ENCODE data around the gene RBFOX1. TPM values are rescaled to one million over a fixed set of nuclear protein-coding genes. Genes with fewer than 3 reads are reported as not detected.
"Not testable (repeated sequence)": the region's sequence is repeated elsewhere in the genome, so short reads cannot be mapped to it uniquely, and the experiment has no call there.

The RBFOX1 gene
- total RNA-seq, 4 donors from 2014 or later: 0.08 to 0.32 TPM; not detected in 2

DNA sequence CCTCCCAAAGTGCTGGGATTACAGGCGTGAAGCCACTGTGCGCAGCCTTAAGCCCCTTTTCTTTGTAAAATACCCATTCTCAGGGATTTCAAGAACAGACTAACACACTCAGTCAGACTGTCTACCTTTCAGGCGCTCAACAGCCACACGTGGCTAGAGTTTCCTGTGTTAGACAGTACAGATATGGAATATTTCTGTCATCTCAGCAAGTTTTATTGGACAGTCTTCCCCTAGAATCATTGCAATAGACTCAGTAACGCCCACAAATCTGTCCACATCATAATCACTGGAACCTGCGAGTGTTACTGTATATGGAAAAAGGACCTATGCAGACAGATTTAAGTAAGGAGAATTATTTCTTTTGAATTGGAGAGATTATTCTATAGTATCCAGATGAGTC, 160.5 kb downstream of the RBFOX1 start:
- H3K36me3 ChIP-seq: no peaks in the 10 kb centered on the region
- no peak overlapping the region for H3K27ac ChIP-seq
- H3K4me1 ChIP-seq: no peaks in the 10 kb centered on the region
- WGBS: 86% methylated on average over 6 of the region's 6 CpGs
- TF ChIP-seq, protein P1, sequence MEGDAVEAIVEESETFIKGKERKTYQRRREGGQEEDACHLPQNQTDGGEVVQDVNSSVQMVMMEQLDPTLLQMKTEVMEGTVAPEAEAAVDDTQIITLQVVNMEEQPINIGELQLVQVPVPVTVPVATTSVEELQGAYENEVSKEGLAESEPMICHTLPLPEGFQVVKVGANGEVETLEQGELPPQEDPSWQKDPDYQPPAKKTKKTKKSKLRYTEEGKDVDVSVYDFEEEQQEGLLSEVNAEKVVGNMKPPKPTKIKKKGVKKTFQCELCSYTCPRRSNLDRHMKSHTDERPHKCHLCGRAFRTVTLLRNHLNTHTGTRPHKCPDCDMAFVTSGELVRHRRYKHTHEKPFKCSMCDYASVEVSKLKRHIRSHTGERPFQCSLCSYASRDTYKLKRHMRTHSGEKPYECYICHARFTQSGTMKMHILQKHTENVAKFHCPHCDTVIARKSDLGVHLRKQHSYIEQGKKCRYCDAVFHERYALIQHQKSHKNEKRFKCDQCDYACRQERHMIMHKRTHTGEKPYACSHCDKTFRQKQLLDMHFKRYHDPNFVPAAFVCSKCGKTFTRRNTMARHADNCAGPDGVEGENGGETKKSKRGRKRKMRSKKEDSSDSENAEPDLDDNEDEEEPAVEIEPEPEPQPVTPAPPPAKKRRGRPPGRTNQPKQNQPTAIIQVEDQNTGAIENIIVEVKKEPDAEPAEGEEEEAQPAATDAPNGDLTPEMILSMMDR (IDR thresholded peaks at IDR 0.05): no peak
- no peak for TF ChIP-seq POLR2A (IDR thresholded peaks at IDR 0.05)
- TF ChIP-seq EP300 (IDR thresholded peaks at IDR 0.05): no peak
- no peak for TF ChIP-seq POLR2AphosphoS5 (IDR thresholded peaks at IDR 0.05)
- no peak for DNase-seq (ENCODE audit: low spot score in 2 of 2)
- no peaks in the 10 kb centered on the region for H3K9me3 ChIP-seq
- H3K4me3 ChIP-seq: no peak overlapping the region
- H3K27me3 ChIP-seq: no peaks in the 10 kb centered on the region

DNA sequence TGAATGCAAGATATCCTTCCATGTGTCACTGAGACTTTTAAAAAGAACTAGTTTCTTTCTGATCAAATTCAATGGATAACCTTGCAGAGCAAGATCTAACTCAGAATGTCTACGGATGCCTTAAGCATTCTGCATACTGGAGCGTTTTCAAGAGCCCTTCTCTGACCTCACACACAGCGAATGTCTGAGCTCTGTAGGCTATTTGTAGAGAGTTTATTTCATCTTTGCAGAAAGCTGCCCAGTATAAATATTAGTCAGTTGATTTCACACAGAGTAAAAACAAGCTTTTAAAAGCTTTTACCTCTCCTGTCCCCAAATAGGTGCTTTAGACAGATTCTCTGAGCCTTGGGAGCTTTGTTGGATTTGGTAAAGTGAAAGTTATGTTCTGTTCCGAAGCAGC, 165.0 kb downstream of the RBFOX1 start:
- DNase-seq (ENCODE audit: low spot score in 2 of 2): no peak
- Histone ChIP-seq H3K27me3 (no peaks in the 10 kb centered on the region), H3K27ac (no peak overlapping the region), H3K9me3 (no peaks in the 10 kb centered on the region), H3K4me1 (no peaks in the 10 kb centered on the region), H3K4me3 (no peak overlapping the region), H3K36me3 (no peaks in the 10 kb centered on the region)
- TF ChIP-seq, protein P1 (IDR thresholded peaks at IDR 0.05): no peak
- no peak for TF ChIP-seq POLR2AphosphoS5 (IDR thresholded peaks at IDR 0.05)
- TF ChIP-seq POLR2A (IDR thresholded peaks at IDR 0.05): no peak
- TF ChIP-seq EP300 (IDR thresholded peaks at IDR 0.05): no peak
- 76% methylated on average over 4 of the region's 4 CpGs for WGBS

DNA sequence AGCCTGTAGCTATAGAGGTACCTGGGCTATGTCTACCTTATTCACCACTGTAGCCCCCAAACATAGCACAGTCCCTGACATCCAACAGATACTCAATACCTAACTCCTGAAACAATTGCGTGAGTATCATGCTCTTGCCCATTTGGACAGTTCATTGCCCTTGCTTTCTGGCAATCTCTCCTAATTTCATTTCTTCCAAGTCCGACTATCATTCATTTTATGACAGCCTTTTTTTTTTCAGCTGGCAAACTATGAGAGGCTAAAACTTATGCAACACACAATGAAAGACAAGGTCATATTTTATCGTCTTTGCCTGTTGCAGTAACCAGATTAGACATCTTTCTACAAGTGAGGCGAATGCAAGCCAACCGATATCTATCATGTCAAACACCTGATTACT, 169.2 kb downstream of the RBFOX1 start:
- Histone ChIP-seq H3K36me3 (no peaks in the 10 kb centered on the region), H3K27me3 (no peaks in the 10 kb centered on the region), H3K4me3 (no peak overlapping the region), H3K4me1 (no peaks in the 10 kb centered on the region), H3K9me3 (no peaks in the 10 kb centered on the region), H3K27ac (no peak overlapping the region)
- 79% methylated on average over 5 of the region's 5 CpGs for WGBS
- TF ChIP-seq, protein P1 (IDR thresholded peaks at IDR 0.05): no peak
- no peak for DNase-seq (ENCODE audit: low spot score in 2 of 2)

GRCh38 chr16:7502591-7503157, 170.0 kb downstream of the RBFOX1 start:
- not testable (repeated sequence) for H3K9me3 ChIP-seq; H3K27me3 ChIP-seq; DNase-seq (ENCODE audit: low spot score in 2 of 2); H3K36me3 ChIP-seq; H3K4me3 ChIP-seq; H3K27ac ChIP-seq; H3K4me1 ChIP-seq
- 88% methylated on average over 4 of the region's 4 CpGs for WGBS

DNA sequence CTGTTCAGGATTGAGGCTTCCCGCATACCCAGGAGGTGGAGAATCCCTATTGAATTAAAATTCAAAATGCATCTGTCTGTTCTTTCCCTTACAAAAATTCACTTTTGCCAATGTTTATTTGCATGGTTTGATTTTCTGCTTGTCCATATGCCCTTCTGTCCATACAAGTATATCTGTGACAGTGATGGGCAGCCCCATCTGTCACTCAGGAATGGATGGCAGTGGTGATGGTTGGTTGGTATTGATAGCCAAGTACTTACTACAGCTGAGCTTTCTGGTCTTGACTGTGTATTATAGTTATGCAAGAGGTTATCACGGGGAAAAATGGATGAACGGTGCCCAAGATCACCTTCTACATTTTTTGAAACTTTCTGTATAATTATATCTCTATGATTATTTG, 171.0 kb downstream of the RBFOX1 start:
- TF ChIP-seq POLR2A (IDR thresholded peaks at IDR 0.05): no peak
- TF ChIP-seq, protein P1 (IDR thresholded peaks at IDR 0.05): no peak
- no peak for TF ChIP-seq POLR2AphosphoS5 (IDR thresholded peaks at IDR 0.05)
- no peak for TF ChIP-seq EP300 (IDR thresholded peaks at IDR 0.05)
- Histone ChIP-seq H3K36me3 (no peaks in the 10 kb centered on the region), H3K4me3 (no peak overlapping the region), H3K9me3 (no peaks in the 10 kb centered on the region), H3K4me1 (no peaks in the 10 kb centered on the region), H3K27me3 (no peaks in the 10 kb centered on the region), H3K27ac (no peak overlapping the region)
- no peak for DNase-seq (ENCODE audit: low spot score in 2 of 2)
- 90% methylated on average over 3 of the region's 3 CpGs for WGBS

DNA sequence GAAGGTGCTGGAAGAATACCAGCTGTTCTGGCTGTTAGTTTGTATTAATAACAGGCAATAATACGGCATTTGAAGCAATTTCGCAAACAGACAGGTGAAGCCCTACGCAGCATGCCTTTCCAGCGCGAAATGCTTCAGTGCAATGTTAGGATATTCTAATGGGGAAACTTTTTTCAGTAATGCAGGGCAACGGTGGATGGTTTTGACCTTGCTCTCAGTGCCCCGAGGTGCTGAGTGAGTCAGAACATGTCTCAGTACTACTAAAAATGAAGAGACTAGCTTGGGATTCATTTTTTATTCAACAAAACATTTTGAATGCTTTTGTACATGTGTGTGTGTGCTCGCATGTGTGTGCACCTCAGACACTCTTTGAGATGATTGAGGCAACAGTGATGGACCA, 172.2 kb downstream of the RBFOX1 start:
- no peaks in the 10 kb centered on the region for H3K9me3 ChIP-seq
- 53% methylated on average over 8 of the region's 8 CpGs for WGBS
- no peak overlapping the region for H3K27ac ChIP-seq
- no peaks in the 10 kb centered on the region for H3K27me3 ChIP-seq
- no peaks in the 10 kb centered on the region for H3K4me1 ChIP-seq
- no peak overlapping the region for H3K4me3 ChIP-seq
- TF ChIP-seq, protein P1 (IDR thresholded peaks at IDR 0.05): no peak
- TF ChIP-seq EP300 (IDR thresholded peaks at IDR 0.05): no peak
- H3K36me3 ChIP-seq: no peaks in the 10 kb centered on the region
- no peak for DNase-seq (ENCODE audit: low spot score in 2 of 2)
